GM21825 (cell line): ENCODE data around the gene PRR12.

Experiments
- ATAC-seq: cut with Tn5 transposase; IDR thresholded peaks from one replicate; pipeline ENCODE4 v1.9.1; 2021; ENCODE audit warnings: mild to moderate bottlenecking, moderate library complexity; ENCODE audit not compliant: unreplicated experiment

The PRR12 gene

DNA sequence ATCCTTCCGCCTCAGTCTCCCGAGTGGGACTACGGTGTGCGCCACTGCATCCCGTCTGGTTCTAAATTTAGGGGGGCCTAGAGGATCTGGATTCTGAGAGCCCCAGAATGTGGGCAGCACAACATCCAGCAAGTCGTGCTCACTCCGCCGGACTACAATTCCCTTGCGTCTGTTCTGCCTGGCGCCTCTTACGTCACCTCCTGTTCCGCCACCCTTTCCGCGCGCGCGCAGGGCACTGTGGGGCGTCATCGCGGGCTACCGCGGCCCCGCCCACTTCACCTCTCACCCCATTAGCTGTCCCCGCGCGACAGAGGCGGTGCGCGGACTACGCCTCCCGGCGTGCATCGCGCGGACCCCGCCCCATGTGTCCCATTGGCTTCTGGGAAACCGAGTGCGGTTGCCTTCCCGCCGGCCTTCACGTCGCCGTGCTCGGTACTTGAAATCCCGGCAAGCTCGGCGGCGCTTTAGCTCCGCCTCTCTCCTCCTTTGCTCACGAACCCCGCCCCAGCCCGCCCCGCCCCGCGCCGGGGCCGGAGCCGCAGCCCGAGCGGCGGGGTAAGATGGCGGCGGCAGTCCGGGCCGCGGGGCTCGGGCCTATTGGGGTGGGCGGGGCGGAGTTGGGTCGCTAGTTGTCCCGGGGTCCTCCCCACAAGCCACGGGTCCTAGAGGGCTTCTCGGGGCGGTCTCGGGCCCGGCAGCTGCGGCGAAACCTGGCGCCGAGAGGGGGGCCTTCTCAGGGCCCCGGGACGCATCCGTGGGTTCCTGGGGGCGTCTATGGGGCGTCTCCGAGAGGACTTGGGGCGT lies 50.9 kb downstream of the PRR12 start, which contains the start of gene SCAF1:
SCAF1 (plus strand) TSS at position 522 of the 804 bp plus-strand sequence. CDS start 2,818 bp downstream, outside the sequence.
- peak; percentile 60 for ATAC-seq

DNA sequence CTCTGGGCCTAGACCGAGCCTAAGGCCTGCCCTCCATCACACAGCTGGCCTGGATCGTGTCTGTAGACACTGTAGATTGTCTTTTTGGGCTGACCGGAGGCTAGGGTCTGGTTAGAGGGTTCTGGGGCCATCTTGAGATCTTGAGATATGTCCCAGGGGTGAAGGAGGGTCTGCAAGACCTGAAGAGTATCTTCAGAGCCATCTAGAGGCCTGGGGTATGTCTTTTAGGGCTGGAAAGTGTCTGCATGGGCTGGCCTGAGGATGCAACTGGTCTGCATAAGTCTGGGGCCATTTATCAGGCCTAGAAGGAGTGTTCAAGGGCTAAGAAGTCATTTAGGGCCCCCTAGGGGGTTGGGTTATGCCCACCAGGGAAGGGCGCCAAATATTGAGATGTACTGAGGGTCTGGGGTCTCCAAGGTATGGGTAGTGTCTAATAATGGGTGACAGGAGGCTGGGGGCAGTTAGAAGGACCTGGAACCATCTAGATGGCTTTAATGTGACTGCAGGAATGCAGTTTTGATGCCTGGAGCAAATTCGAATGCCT lies 51.6 kb downstream of the PRR12 start:
- no peak for ATAC-seq

DNA sequence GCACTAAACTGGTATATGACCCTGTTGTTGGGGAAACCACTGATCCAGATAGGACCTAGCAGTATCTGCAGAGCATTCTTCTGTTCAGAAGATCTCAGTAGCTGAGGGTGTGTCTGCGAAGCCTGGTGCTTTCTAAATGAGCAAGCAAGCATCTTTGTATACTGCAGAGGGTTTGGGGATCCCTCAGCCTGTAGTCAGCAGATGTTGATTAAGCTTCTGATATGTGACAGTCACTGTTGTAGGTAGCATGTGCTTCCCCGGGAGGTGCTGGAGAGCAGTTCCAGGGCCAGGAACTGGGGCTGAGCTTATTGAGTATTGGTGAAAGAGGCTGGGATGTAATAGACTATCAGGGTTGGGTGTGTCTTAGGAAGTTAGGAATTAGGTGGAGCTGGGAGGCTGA lies 52.5 kb downstream of the PRR12 start:
- no peak for ATAC-seq

DNA sequence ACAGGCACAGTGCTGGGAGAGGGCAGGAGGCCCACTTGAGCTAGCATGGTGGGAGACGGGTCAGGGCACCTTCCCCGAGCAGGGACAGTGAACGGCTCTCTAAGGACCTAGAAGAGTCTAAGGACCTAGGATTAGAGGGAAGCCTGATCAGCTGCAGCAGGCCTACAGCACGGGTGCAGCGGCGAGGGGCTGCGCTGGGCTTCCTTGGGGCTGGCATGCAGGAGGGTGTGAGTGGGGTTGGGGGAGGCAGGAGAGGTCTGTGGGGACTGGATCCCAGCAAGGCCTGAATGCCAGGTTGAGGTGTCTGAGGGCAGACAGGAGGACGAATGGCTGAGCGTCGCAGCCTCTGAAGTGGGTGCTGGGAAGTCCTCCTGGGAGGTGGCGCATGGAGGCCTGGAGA lies 54.6 kb downstream of the PRR12 start:
- no peak for ATAC-seq

DNA sequence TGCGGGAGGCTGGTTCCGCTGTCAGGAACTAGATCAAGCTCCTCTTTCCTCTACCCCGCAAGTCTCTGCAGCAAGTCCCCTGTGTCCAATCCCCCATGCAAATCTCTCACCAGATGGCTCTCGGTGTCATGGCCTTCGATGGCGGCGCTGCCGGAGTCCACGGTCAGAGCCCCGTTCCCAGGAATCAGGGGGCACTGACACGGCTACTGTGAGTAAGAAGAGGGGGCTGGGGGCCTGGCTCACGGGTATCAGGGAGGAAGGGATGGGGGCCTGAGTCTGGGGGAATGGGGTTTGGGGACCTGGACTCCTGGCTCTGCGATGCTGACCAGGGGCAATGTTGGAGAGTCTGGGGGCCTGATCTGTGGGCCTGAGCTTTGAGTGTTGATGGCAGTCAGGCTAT lies 55.0 kb downstream of the PRR12 start:
- ATAC-seq = no peak

DNA sequence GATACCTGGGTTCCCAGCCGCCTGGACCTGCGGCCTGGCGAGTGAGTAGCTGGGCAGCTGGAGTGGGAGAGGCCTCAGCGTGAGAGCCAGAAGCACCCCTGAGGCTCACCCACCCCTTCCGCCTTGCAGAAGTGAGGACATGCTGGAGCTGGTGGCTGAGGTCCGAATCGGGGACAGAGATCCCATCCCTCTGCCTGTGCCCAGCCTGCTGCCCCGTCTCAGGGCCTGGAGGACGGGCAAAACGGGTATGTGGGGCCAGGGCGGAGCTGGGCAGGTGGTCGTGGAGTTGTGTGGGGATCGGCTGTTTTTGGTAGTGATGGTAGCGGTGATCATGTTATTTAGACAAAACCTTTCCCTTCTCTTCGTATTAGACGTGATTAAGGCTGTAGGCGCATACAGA lies 55.6 kb downstream of the PRR12 start:
- no peak for ATAC-seq

DNA sequence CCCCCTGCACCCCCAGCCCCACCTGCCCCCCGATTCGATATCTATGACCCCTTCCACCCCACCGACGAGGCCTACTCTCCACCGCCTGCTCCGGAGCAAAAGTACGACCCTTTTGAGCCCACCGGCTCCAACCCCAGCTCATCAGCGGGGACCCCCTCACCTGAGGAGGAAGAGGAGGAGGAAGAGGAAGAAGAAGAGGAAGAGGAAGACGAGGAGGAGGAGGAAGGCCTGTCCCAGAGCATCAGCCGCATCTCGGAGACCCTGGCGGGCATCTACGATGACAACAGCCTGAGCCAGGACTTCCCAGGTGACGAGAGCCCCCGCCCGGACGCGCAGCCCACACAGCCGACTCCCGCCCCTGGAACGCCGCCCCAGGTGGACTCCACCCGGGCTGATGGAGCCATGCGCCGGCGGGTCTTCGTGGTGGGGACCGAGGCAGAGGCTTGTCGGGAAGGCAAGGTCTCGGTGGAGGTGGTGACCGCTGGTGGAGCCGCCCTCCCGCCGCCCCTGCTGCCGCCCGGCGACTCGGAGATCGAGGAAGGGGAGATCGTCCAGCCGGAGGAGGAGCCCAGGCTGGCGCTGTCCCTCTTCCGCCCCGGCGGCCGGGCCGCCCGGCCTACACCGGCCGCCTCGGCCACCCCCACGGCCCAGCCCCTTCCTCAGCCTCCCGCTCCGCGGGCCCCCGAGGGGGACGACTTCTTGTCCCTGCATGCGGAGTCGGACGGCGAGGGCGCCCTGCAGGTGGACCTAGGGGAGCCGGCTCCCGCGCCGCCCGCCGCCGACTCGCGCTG lies 60.2 kb downstream of the PRR12 start:
- no peak for ATAC-seq

DNA sequence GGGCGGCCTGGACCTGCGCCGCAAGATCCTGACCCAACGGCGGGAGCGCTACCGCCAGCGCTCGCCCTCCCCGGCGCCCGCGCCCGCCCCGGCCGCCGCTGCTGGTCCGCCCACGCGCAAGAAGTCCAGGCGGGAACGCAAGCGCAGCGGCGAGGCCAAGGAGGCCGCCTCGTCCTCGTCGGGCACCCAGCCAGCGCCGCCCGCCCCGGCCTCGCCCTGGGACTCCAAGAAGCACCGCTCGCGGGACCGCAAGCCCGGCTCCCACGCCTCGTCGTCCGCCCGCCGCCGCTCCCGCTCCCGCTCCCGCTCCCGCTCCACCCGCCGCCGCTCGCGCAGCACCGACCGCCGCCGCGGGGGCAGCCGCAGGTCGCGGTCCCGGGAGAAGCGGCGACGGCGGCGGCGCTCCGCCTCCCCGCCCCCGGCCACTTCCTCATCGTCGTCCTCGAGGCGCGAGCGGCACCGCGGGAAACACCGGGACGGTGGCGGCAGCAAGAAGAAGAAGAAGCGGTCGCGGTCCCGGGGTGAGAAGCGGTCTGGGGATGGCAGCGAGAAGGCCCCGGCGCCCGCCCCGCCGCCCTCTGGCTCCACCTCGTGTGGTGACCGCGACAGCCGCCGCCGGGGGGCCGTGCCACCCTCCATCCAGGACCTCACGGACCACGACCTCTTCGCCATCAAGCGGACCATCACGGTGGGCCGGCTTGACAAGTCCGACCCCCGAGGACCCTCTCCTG lies 61.0 kb downstream of the PRR12 start:
- no peak for ATAC-seq

DNA sequence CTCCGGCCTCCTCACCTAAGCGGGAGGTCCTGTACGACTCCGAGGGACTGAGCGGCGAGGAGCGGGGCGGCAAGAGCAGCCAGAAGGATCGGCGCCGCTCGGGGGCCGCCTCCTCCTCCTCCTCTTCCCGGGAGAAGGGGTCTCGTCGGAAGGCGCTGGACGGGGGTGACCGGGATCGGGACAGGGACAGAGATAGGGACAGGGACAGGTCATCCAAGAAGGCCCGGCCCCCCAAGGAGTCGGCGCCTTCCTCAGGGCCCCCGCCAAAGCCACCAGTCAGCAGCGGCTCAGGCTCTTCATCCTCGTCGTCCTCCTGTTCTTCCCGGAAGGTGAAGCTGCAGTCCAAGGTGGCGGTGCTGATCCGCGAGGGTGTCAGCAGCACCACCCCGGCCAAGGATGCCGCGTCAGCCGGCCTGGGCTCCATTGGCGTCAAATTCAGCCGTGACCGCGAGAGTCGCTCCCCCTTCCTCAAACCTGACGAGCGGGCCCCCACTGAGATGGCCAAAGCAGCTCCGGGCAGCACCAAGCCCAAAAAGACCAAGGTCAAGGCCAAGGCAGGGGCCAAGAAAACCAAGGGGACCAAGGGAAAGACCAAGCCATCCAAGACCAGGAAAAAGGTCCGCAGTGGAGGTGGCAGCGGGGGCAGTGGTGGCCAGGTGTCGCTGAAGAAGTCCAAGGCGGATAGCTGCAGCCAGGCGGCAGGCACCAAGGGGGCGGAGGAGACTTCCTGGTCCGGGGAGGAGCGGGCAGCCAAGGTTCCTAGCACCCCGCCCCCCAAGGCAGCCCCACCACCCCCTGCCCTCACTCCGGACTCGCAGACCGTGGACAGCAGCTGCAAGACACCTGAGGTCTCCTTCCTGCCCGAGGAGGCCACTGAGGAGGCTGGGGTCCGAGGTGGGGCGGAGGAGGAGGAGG lies 61.8 kb downstream of the PRR12 start:
- ATAC-seq = no peak

DNA sequence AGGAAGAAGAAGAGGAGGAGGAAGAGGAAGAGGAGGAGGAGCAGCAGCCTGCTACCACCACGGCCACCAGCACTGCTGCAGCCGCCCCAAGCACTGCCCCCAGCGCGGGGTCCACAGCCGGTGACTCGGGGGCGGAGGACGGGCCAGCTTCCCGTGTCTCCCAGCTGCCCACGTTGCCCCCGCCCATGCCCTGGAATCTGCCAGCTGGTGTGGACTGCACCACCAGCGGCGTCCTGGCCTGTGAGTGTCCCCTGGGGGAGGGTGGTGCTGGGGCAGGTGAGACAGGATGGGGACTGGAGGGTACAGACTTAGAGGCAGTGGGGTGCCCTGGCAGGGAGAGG lies 62.5 kb downstream of the PRR12 start:
- ATAC-seq = no peak

DNA sequence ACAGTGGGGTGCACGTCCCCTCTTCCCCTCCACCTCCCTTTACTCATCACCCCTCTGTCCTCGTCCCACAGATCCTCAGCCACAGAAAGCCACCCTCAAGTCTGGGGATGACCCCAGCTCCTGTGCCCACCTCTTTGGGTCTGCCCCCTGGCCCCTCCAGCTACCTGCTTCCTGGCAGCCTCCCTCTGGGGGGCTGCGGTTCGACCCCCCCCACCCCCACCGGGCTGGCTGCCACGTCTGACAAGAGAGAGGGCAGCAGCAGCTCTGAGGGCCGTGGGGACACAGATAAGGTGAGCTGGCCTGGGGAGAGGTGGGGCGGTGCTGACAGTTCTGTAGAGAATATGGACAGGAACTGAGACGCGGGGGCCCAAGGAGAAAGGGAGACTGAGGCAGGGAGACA lies 63.6 kb downstream of the PRR12 start:
- ATAC-seq = no peak

DNA sequence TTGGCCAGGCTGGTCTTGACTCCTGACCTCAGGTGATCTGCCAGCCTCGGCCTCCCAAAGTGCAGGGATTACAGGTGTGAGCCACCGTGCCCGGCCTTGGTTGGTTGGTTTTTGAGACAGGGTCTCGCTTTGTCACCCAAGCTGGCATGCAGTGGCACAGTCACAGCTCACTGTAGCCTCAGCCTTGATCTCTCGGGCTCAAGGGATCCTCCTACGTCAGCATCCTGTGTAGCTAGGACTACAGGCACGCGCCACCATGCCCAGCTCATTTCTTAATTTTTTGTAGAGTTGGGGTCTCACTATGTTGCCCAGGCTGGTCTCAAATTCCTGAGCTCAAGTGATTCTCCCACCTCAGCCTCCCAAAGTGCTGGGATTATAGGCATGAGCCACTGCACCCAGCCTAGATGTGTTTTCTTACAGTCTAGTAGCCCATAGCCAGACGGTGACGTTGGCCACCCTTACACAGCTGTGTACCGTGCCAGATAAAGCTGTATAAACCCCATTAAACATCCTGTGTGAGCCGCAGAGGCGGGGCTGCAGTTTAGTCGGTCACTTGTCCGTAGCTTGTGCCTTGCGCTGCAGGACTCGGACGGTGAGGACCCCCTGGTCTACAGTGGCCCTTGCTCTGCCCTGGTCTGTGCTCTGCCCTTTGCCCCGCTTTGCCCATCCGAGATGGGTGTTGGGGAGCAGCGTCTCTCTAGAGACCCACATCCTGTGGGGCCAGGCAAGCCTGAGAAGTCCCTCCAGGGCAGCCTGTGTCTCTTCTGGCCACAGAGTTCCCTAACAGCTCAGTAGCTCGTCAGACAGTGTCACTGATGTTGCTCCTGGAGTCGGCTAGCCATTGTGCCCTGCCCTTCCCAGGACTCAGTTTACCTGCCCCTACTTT lies 64.8 kb downstream of the PRR12 start:
- no peak for ATAC-seq

DNA sequence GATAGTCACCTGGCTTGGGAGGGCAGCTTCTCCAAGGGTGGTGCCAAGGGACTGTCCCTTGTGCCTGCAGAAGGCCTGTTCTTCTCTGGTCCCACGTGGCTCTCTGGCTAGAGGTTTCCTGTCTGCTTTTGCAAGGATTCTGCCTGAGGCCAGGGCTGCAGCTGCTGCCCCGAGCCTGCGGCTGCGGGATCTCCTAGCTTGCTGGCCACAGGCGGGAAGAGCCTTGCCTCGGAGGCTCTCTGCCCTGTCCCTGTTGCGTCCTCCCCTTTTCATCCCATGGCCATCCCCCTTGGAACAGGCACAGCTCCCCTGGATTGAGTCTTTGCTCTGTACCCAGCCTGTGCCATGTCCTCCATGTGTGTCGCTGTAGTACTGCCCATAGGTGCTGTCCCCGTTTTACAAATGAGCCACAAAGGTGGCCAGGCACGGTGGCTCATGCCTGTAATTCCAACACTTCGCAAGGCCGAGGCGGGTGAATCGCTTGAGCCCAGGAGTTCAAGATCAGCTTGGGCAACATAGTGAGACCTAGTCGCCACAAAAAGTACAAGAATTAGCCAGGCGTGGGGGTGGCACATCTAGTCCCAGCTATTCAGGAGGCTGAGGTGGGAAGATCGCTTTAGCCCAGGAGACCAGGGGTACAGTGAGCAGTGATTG lies 65.6 kb downstream of the PRR12 start:
- no peak for ATAC-seq

DNA sequence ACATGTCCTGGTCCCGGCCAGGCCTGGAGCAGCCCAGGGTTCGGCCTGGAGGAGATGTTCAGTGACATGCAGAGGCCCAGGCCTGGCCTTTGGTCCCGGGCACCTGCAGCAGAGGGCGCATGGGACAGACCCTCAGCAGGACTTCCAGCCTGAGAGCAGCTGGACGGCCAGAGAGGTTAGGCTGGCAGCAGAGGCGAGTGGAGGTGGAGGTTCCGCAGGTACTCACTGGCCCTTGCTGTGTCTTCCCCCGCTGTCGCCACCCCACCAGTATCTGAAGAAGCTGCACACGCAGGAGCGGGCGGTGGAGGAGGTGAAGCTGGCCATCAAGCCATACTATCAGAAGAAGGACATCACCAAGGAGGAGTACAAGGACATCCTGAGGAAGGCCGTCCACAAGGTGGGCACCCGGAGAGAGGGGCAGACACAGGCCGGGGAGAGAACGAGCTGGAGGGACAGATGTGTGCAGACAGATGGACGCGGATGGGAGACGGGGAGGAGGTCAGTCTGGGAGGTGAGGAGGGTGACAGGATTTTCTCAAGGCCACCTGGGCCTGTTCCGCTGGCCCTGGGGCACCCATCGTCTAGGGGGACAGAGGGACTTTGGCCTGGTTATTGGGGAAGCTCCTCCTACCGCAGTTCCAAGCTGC lies 66.6 kb downstream of the PRR12 start:
- ATAC-seq = no peak

DNA sequence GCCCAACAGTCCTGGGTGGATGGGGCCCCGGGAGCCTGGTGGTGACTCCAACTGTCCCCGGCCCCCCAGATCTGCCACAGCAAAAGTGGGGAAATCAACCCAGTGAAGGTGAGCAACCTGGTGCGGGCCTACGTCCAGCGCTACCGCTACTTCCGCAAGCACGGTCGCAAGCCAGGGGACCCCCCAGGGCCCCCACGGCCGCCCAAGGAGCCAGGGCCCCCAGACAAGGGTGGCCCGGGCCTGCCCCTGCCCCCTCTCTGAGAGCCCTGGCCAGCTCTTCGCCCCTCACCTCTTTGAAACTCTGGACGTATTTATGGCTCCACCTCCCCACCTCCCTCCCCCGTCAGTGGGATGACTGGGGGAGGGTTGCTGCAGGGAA lies 67.1 kb downstream of the PRR12 start:
- no peak for ATAC-seq

DNA sequence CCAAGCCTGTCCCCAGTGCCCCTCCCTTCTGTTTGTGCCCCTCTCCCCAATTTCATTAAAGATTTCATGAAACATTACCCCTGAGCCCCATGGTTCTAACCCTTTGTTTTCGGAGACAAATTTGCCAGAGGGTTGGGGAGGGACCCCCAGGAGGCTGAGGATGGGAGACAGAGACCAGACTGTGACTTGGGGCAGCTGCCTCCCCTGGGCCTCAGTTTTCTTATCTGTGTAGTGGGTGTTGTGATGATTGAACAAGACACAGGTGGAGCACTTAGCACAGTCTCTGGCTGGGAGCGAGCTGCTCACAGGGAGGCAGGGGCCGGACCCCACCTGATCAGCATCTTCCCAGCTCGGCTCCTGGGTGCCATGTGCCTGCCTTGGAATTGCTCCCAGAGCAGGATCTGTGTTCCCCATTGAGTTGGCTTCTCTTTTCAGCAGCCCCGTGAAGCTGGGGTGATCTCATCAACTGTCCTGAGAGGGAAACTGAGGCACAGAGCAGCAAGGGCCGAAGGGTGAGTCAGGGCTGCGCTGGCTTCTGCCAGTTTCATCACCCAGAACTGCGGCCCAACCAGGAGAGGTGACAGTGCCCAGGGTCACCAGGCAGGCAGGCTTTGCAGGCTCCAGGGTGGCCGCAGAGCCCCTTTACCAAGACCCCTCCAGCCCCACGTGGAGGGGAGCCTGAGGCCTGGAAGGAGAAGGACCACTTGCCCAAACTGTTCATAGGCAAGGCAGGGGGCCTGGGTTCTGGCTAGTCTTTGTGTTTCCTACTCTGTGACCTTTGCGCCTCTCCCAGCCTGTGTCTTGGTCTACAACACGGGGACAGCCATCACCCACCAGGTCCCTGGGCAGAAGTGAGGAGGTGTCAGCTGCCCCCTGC lies 67.8 kb downstream of the PRR12 start:
- ATAC-seq = no peak

DNA sequence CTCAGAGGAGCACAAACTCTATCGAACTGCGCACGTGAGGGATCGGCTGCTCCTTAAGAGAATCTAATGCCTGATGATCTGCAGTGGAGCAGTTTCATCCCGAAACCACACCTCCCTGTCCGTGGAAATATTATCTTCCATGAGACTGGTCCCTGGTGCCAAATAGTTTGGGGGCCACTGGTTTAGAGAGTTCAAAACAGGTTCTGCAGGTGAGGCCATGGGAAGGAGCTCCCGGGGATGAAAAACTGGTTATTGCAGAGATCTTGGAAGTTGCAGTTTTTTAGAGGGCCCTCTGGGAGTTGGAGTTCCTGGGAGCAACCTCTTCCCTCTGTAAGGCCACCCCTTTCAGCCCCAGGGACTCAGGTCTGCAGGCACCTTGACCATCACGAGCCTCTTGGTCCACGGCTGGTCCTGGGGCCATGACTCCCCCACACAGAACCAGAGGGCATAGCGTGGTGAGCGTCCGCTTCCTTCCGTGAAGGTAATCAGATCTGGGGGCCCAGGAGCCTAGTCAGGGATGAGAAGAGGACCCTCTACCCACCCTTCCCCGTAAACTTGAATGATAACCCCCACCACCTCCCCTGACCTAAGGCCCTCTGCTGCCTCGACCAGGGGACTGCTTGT lies 69.5 kb downstream of the PRR12 start:
- no peak for ATAC-seq
